Ammon's horn (tissue), 1 donor: ENCODE data around the gene HTT-AS.
"Not testable (repeated sequence)": the region's sequence is repeated elsewhere in the genome, so short reads cannot be mapped to it uniquely, and the experiment has no call there.

Source experiments
- DNase-seq: peaks from one replicate; pipeline ENCODE4 v3.0.0-alpha.2; 2016; ENCODE audit warnings: low spot score

Gene HTT-AS

DNA sequence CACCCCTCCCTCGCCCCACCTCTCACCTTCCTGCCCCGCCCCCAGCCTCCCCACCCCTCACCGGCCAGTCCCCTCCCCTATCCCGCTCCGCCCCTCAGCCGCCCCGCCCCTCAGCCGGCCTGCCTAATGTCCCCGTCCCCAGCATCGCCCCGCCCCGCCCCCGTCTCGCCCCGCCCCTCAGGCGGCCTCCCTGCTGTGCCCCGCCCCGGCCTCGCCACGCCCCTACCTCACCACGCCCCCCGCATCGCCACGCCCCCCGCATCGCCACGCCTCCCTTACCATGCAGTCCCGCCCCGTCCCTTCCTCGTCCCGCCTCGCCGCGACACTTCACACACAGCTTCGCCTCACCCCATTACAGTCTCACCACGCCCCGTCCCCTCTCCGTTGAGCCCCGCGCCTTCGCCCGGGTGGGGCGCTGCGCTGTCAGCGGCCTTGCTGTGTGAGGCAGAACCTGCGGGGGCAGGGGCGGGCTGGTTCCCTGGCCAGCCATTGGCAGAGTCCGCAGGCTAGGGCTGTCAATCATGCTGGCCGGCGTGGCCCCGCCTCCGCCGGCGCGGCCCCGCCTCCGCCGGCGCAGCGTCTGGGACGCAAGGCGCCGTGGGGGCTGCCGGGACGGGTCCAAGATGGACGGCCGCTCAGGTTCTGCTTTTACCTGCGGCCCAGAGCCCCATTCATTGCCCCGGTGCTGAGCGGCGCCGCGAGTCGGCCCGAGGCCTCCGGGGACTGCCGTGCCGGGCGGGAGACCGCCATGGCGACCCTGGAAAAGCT lies at the start of gene HTT-AS, which contains the start of gene HTT:
HTT-AS (minus strand) TSS at position 461 of the 768 bp plus-strand sequence.
HTT (plus strand) TSS at position 604 of the 768 bp plus-strand sequence; CDS start at position 749, 145 bp downstream.
- peak; percentile 98 for DNase-seq

DNA sequence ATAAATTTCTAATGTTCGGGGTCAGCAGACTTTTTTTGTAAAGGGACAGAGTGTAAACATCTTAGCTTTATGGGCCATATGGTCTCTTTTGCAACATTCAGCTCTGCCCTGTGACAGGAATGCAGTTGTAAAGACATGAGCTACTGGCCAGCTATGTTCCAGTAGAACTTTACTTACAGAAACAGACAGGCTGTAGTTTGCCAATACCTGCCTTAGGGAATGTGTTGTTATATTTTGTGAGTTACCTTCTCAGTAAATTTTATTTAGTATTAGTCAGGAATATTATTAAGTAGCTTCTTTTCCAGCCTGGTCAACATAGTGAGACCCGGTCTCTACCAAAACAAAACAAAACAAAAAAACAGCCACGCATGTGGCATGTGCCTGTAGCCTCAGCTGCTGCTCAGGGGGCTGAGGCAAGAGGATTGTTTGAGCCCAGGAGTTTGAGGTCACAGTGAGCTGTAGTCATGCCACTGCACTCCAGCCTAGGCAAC lies 48.9 kb upstream of the HTT-AS start:
- no peak for DNase-seq

DNA sequence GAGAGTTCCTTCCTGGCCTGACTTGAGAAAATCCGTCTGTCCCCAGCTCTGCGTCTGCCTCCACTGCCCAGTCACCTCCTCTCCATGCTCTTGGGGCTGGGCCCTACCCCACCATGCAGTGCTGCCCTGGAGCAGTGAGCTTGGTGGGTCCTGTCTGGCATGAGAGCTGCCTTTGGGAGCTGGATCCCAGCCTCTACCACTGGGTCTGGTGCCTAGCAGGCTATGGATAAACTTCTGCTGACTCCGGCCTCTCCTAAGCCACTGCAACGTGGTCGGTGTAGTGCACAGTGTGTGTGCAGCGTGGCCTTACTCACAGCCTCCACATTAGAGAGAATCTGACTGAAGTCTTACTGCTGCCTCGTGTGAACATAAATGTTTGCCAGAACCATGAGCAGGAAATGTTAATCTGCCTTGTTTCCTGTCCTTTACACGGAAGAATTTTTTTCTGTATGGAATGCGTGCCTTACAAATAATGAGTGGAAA lies 47.8 kb upstream of the HTT-AS start:
- DNase-seq: no peak

DNA sequence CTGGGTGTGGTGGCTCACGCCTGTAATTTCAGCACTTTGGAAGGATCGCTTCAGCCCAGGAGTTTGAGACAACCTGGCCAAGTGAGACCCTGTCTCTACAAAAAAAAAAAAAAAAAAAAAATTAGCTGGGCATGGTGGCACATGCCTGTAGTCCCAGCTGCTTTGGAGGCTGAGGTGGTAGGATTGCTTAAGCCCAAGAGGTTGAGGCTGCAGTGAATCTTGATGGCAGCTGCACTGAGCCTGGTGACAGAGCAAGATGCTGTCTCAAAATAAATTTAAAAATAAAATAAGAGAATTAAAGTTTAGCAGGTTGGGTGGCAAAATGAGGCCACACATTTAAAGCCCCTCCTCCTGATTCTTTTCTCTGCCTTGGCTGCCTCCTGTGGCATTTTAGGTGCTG lies 47.3 kb upstream of the HTT-AS start:
- DNase-seq: no peak

DNA sequence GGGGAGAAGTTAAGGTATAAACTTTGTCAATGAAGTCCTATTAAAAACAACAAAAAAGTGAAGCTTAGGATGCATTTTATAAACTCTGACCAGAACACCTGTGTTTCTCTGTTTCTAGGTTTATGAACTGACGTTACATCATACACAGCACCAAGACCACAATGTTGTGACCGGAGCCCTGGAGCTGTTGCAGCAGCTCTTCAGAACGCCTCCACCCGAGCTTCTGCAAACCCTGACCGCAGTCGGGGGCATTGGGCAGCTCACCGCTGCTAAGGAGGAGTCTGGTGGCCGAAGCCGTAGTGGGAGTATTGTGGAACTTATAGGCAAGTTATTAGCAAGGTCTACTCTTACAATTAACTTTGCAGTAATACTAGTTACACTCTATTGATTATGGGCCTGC lies 46.8 kb upstream of the HTT-AS start:
- DNase-seq: no peak

DNA sequence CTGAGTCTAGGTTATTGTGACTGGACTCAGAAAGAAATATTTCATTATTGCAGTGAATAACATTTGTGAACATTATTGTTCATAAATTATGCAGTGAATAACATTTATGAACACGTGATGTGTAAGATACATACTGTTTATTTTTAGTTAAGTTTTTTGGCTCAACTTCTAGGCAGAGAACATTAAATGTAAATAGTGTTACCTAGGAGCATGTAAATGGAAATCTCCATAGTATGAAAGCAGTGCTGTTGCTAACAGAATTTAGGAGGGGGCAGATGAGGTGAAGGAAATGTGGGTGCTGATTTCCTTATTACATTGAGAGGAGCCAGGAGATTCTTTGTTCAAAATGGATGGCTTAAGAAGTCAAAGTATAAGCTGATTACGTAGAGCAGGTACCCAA lies 45.1 kb upstream of the HTT-AS start:
- DNase-seq: no peak

DNA sequence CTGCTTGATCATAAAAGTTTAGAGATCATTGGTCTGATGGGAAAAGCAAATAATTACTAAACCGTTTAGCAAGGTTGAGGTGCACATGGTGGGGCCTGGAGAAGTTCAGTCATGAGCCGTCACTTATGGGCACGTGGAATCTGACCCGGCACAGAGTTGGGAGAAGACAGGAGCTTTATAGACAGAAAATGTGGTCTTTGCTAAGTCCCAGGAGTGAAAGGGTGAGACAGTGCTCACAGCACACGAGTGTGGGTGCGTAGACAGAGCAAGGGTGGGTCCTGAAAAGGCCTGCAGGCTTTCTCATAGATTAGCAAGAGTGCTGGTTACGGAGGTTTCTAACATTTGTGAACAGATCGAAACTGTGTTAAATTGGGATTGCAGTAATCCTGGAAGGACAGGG lies 44.0 kb upstream of the HTT-AS start:
- no peak for DNase-seq

DNA sequence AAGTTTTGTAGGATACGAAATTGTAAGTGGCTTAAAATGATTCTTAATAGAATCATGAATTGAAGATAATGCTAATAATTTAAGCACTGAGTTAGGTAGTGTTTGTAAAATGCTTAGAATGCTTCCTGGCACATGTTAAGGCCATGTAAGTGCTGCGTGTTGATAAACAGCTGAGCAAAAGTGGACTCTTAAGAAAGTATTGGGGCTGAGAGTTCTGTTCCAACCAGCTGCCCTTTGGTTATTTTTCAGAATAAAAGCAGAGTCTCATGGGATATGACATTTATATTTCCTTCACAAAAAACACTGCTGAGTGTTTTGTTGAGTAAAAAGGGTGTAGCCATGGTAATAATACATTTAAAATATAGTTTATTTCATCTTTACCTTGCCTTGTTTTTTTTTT lies 42.6 kb upstream of the HTT-AS start:
- DNase-seq: no peak

DNA sequence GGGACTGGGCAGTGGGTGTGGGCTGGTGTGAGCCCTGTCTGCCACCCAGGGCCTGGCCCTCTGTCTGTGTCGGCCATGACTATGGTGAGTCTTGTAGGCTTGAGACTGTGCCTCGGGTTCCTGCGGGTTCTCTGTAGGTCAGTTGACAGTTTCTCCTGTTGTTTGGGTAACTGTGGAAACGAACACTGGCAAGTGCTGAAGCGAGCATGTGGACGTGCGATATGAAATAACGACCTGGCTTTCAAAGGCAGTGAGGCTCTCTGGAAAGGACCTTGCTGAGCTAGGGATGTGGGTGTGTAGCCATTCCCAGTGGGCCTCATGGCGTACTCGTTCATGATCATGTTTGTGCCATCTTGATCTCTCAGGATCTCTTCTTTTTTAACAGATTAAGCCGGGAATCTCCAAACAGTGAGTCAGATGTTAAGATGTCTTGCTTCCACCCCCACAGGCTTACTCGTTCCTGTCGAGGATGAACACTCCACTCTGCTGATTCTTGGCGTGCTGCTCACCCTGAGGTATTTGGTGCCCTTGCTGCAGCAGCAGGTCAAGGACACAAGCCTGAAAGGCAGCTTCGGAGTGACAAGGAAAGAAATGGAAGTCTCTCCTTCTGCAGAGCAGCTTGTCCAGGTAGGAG lies 41.4 kb upstream of the HTT-AS start:
- DNase-seq: no peak

DNA sequence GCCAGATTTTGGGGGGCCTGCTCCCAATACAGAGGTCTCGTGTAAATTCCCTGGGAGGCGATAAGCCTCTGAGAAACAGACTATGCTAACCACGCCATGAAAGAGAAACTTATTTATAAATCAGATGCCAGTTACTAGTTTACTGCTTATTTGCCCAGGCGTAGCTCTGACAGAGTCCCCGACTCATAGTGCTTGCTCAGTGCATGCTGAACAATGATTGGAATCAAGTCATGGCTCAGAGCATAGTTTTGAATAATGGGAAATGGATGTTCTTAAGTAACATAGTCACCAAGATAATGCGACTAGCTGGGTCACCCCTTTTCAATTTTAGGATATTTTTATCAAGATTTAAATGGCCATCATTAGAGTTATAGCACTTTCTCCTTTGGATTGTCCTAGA lies 40.0 kb upstream of the HTT-AS start:
- DNase-seq: no peak

DNA sequence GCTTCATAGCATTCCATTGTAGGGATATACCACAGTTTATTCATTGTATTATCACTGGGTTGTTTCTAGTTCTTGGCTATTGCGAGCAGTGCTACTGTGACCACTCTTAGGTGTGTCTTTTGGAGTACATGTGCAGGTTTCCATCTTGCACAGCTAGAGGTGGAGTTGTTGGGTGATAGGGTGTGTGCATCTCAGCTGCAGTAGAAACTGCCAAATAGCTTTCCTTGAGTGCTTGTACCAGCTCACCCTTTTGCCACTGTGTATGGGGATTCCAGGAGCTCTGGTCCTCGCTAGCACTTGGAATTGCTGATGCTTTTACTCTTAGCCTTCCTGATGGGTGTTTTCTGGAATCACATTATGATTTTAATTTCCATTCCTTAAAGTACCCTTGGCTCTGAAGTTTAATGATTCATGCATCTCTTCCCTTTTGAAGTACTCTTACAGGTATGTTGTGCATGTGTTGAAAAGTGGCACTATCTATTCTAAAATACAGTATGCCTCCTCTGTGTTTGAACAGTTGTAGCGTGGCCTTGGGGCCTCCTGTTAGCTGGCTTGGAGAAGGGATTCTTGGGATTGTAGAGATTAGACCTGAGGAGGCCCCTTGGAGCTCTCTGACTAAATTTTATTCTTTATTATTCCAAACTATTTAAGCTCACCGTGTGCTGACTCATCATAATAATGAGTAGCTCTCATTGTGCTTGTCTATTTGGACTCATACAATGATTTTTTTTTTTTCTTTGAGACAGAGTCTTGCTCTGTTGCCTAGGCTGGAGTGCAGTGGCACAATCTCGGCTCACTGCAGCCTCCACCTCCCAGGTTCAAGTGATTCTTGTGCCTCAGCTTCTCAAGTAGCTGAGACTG lies 38.5 kb upstream of the HTT-AS start:
- no peak for DNase-seq

DNA sequence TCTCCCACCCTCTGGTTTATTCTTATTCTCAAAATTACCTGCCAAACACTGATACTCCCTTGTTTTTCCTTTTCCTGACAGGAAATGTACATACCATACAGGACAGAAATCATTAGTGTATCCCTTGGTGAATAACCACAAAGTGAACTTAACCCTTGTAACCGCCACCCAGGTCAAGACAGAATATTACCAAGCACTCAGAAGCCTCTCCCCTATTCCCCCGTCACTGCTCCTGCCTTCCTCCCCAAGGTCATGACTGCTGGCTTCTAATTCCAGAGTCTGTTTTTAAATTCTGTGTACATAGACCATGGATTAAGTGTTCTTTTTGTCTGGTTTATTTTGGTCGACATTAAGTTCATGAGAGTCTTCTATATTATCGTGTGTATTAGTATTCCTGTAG lies 37.9 kb upstream of the HTT-AS start:
- no peak for DNase-seq

DNA sequence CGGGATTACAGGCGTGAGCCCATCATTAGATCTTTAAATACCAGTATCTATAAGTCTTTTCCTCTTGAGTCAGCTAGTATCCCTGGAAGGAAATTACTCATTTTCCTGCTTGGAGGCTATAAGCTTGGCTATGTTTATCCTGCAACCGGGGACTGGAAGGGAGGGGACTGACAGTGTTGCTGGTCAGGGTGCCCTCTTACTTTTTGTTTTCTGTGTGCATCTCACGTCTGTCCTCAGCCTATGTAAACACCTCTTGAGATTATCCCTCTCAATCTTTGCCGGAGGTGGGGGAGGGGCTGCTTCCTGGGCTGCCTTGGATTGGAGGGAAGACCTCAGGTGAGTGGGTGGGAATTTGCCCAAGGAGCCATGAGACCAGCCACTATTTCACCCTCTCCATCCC lies 37.1 kb upstream of the HTT-AS start:
- DNase-seq: no peak

DNA sequence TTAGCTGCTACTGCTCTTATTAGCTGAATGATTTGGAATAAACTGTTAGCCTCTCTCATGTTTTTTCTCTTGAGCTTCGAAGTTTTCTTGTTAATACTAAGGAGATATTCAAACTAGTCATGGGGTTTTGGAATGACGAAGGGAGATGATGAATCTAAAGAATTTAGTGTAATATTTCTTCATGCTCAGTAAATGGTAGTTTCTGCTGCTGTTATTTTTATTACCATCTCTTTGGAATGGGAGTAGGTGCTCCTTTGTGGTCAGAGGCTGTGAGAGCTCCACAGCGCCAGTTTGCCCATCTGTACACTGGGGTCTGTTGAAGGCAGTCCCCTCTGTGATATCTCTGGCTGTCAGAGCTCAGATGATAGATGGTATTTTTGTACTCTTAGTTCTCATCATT lies 33.9 kb upstream of the HTT-AS start:
- DNase-seq: no peak

DNA sequence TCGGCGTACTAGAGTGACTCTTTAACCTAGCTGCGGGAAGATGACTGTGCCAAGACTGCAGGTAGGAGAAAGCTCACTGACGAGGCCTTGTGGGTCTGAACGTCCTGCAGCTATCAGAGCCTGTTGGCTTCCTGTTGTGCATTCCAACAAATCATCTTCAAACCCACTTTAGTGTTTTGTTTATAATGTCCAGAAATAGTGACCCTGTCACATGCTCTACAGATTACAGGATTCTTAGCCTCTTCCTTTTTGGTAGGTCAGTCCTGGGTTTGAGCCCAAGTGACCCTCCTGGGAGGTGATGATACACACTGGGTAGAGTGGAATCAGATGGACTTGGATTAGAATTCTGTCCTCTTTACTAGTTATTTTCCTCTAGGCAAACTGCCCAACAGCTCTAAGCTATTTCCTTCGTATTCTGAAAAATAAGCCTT lies 33.4 kb upstream of the HTT-AS start:
- no peak for DNase-seq

DNA sequence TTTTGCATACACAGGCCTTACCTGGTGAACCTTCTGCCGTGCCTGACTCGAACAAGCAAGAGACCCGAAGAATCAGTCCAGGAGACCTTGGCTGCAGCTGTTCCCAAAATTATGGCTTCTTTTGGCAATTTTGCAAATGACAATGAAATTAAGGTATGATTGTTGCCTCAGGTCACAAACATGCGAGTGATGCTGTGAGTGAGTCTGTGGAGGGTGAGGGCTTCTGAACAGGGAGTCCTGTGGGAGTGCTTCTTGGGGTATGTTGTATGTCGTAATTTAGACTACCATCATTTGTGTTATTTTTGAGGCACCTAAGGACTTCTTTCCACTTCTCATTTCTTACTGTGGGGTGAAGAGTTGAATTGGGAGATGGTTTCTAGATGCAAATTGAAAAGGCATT lies 32.9 kb upstream of the HTT-AS start:
- no peak for DNase-seq

DNA sequence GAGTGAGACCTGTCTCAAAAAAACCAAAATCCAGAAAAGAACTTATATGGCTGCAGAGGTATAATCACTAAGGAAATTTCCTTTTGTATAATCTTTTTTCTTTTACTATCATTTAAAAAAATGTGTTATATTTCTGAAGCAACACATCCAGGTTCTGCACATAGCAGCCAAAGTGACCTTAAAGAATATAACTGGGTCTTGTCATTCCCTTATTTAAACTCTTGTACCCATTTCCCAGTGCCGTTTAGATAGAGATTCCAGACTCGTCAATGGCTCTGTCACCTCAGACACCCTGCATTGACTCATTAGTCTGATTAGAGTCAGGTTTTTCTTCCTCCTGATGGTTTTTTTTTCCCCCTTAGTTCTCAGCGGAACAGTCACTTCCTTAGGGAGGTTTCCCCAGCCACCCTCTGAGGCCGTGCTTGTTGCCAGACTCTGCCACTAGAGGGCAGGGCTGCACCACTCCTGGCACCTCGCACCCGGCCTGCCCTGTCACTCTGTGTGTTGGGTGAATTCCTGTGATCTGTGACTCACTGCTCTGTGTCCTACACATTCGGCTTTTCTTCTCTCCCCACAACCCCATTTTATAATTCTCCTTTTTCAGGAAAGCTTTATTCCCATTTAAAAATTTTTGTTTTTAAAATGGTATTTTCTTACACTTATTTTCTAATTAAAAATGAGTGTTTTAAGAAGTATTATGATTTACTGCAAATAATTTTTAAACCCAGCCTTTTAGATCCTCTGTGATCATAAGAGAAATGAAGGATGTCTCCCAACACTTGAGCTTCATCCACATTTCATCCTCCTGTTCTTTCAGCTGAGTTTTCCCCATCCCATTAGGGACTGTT lies 32.2 kb upstream of the HTT-AS start:
- peak; percentile 93 for DNase-seq

DNA sequence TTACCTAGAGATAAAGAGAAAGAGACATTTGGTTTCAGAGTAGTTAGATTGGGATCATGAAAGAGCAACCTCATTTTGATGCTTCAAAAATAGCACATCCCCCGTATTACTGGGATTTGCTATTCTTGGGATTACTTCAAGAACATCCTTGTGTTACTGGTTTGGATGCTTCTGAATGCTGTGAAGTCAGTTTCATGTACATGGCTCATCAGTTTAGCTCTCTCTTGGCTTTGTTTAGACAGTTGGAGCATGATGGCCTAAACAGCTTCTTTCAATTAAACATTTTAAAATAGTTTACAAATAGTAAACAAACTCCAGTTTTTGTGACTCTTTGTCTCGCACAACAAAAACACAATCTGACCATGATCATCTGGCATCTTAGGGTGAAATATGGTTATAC lies 24.0 kb upstream of the HTT-AS start:
- no peak for DNase-seq

DNA sequence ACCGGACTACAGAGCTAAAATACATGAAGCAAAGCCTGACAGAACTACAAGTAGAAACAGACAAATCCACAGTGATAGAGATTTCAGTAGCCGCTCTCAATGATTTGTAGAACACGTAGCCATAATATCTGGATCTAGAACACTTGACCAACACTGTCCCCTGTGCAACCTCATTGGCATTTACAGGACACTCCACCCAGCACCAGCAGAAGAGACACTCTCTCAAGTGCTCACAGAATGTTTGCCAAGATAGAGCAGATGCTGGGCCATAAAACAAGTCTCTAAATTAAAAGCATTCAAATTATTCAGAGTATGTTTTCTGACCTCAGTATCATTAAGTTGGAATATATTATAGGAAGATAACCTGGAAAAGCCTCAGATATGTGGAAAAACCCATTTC lies 21.9 kb upstream of the HTT-AS start:
- DNase-seq: no peak

DNA sequence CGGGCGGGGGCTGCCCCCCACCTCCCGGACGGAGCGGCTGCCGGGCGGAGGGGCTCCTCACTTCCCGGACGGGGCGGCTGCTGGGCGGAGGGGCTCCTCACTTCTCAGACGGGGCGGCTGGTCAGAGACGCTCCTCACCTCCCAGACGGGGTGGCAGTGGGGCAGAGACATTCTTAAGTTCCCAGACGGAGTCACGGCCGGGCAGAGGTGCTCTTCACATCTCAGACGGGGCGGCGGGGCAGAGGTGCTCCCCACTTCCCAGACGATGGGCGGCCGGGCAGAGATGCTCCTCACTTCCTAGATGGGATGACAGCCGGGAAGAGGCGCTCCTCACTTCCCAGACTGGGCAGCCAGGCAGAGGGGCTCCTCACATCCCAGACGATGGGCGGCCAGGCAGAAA lies 20.4 kb upstream of the HTT-AS start:
- not testable (repeated sequence) for DNase-seq

DNA sequence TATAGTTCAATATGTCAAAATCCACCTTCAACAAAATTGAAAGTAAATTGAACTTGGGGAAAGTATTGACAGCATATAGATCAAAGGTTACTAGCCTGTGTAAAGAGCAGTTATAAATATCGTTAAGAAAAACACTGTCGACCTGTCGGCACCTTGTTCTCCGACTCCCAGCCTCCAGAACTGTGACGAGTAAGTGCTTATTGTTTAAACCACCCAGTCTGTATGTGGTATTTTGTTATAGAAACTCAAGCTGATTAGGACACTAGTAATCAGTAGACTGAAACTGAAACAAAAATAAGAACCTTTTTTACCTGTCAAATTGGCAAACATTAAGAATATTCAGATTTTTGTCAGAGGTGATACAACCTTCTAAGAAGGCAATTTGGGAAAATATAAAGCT lies 17.1 kb upstream of the HTT-AS start:
- no peak for DNase-seq
